Vagina (tissue), 2 donors: ENCODE data around the gene ATP1A4. TPM values are rescaled to one million over a fixed set of nuclear protein-coding genes. Genes with fewer than 3 reads are reported as not detected.

ENCODE experiments used
- DNase-seq, 2 donors: peaks; one replicate each; pipeline ENCODE4 v3.0.0-alpha.2; 2017; ENCODE audit errors: extremely low spot score in 2 of 2
- H3K27ac ChIP-seq: fragments of 200-600 bp; sonication (generic); one replicate; pipeline ENCODE4 v1.5.1; 2019
- H3K27me3 ChIP-seq: fragments of 200-600 bp; sonication (generic); one replicate; pipeline ENCODE4 v1.5.1; 2019
- H3K36me3 ChIP-seq, 2 donors: fragments of 200-600 bp; sonication (generic); one replicate each; pipeline ENCODE4 v1.5.1; 2017 to 2019
- H3K4me1 ChIP-seq: fragments of 200-600 bp; sonication (generic); one replicate; pipeline ENCODE4 v1.5.1; 2019
- H3K4me3 ChIP-seq, 2 donors: fragments of 200-600 bp; sonication (generic); 1 replicate in 1 of 2; 2 replicates in 1 of 2; pipeline ENCODE4 v1.5.1; 2016 to 2019
- H3K9me3 ChIP-seq: fragments of 200-600 bp; sonication (generic); one replicate; pipeline ENCODE4 v1.5.1; 2019
- CTCF ChIP-seq, 3 experiments: fragments of 450-650 bp in 2 of 3; fragments of 200-600 bp in 1 of 3; sonication (generic) in 1 of 3; IDR thresholded peaks; one replicate each; pipeline ENCODE4 v1.5.1; 2017 to 2019; ENCODE audit warnings: antibody characterized with exemption in 3 of 3, mild to moderate bottlenecking in 2 of 3, moderate library complexity in 2 of 3
- POLR2A ChIP-seq, 2 donors: fragments of 450-650 bp; IDR thresholded peaks; one replicate each; pipeline ENCODE4 v1.6.1; 2017; ENCODE audit warnings: antibody characterized with exemption in 2 of 2, mild to moderate bottlenecking in 2 of 2, moderate library complexity in 2 of 2
- POLR2AphosphoS5 ChIP-seq, 2 donors: sonication (generic); formaldehyde crosslinking; IDR thresholded peaks; one replicate each; pipeline ENCODE4 v1.9.0; 2017; ENCODE audit warnings: antibody characterized with exemption in 2 of 2, mild to moderate bottlenecking in 2 of 2, low read depth in 1 of 2; ENCODE audit not compliant: insufficient read depth in 1 of 2
- intact Hi-C: fragments of 100-400 bp; cut with DNase I; formaldehyde crosslinking; loops from one replicate; pipeline ENCODE4 v1.15.1; 2023
- total RNA-seq: library from RNA; depleted of rRNA; stranded (reverse); fragments of >200 nt; gene quantifications from one replicate; pipeline ENCODE4 v1.2.3, GENCODE V29; 2016

Gene ATP1A4
- total RNA-seq = not detected

DNA sequence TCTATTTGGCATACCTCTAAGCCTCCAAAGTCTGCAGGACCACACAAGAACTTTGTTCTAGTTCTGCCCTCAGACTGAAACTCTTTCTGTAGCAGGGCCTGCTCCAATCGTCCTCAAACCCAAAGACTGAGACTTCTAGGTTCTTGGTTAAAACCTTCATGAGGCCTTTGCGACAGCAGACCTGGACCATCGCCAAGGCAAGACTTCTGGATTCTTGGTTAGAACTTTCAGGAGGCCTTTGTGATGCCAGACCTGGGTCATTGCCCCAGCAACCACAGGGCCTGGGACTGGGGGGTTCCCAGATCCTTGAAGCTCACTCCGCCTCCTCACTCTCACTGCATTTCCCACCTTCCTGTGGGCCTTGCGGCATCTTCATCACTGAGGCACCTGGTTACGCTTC lies at the start of gene ATP1A4:
TSS of gene ATP1A4 (plus strand) at position 301 of the 400 bp plus-strand sequence. CDS start 438 bp downstream, outside the sequence.
- Histone ChIP-seq H3K27ac (no peak within 1 kb of the TSS), H3K36me3 (no peaks in the 10 kb centered on the region), H3K9me3 (no peaks in the 10 kb centered on the region), H3K4me3 (no peak within 1 kb of the TSS), H3K27me3 (no peaks in the 10 kb centered on the region), H3K4me1 (no peaks in the 10 kb centered on the region)
- TF ChIP-seq POLR2AphosphoS5 (IDR thresholded peaks at IDR 0.05; ENCODE audit: insufficient read depth in 1 of 2, low read depth in 1 of 2) = no peak
- no peak for TF ChIP-seq POLR2A (IDR thresholded peaks at IDR 0.05)
- no peak for TF ChIP-seq CTCF (IDR thresholded peaks at IDR 0.05)
- intact Hi-C loops = no loop called here
- no peak for DNase-seq

- H3K9me3 ChIP-seq = no peaks in the 10 kb centered on the region
- no peak for DNase-seq
- no peak for TF ChIP-seq POLR2AphosphoS5 (IDR thresholded peaks at IDR 0.05; ENCODE audit: insufficient read depth in 1 of 2, low read depth in 1 of 2)
- TF ChIP-seq CTCF (IDR thresholded peaks at IDR 0.05) = no peak
- TF ChIP-seq POLR2A (IDR thresholded peaks at IDR 0.05) = no peak
- no peaks in the 10 kb centered on the region for H3K36me3 ChIP-seq
- H3K4me1 ChIP-seq = peaks cover 25% of the 10 kb centered on the region
- H3K27me3 ChIP-seq = no peaks in the 10 kb centered on the region
- H3K4me3 ChIP-seq = peak overlapping the region in 1 of 2 donors; percentile 21
- intact Hi-C loops = no loop called here
- peak overlapping the region; percentile 93 for H3K27ac ChIP-seq
Observed at GRCh38 chr1:160101717-160102522, 49.5 kb upstream of the ATP1A4 start.

GRCh38 chr1:160103658-160104408 lies 47.6 kb upstream of the ATP1A4 start:
- Histone ChIP-seq H3K27me3 (no peaks in the 10 kb centered on the region), H3K9me3 (no peaks in the 10 kb centered on the region), H3K4me1 (peaks cover 11% of the 10 kb centered on the region), H3K4me3 (no peak overlapping the region), H3K27ac (no peak overlapping the region), H3K36me3 (no peaks in the 10 kb centered on the region)
- TF ChIP-seq POLR2AphosphoS5 (IDR thresholded peaks at IDR 0.05; ENCODE audit: insufficient read depth in 1 of 2, low read depth in 1 of 2) = no peak
- intact Hi-C loops = no loop called here
- no peak for DNase-seq

- TF ChIP-seq CTCF (IDR thresholded peaks at IDR 0.05) (no peak), POLR2AphosphoS5 (IDR thresholded peaks at IDR 0.05; ENCODE audit: insufficient read depth in 1 of 2, low read depth in 1 of 2) (no peak), POLR2A (IDR thresholded peaks at IDR 0.05) (no peak)
- intact Hi-C loops = no loop called here
- H3K27me3 ChIP-seq = no peaks in the 10 kb centered on the region
- no peak overlapping the region for H3K27ac ChIP-seq
- peaks cover 11% of the 10 kb centered on the region for H3K4me1 ChIP-seq
- DNase-seq = no peak
- H3K36me3 ChIP-seq = no peaks in the 10 kb centered on the region
- no peak overlapping the region for H3K4me3 ChIP-seq
- H3K9me3 ChIP-seq = no peaks in the 10 kb centered on the region
Observed at GRCh38 chr1:160104486-160104885, 46.9 kb upstream of the ATP1A4 start.

GRCh38 chr1:160105155-160105554 lies 46.2 kb upstream of the ATP1A4 start:
- H3K9me3 ChIP-seq = no peaks in the 10 kb centered on the region
- H3K4me1 ChIP-seq = peaks cover 11% of the 10 kb centered on the region
- TF ChIP-seq POLR2A (IDR thresholded peaks at IDR 0.05) (no peak), CTCF (IDR thresholded peaks at IDR 0.05) (no peak), POLR2AphosphoS5 (IDR thresholded peaks at IDR 0.05; ENCODE audit: insufficient read depth in 1 of 2, low read depth in 1 of 2) (no peak)
- H3K4me3 ChIP-seq = no peak overlapping the region
- intact Hi-C loops = loop anchor here (5.0 kb wide), 1 partner anchor 102 kb away; the partner anchor contains the start of gene PEA15
- no peak for DNase-seq
- H3K27ac ChIP-seq = no peak overlapping the region
- H3K27me3 ChIP-seq = no peaks in the 10 kb centered on the region
- H3K36me3 ChIP-seq = no peaks in the 10 kb centered on the region
